PC-9 (cell line): Measurements from ENCODE around the gene SEMA4C.

Source experiments
- CTCF ChIP-seq: fragments of 200-600 bp; sonication (generic); conservative IDR thresholded peaks from 2 replicates; pipeline ENCODE4 v1.6.1; 2017; ENCODE audit warnings: mixed run types, antibody characterized with exemption, mild to moderate bottlenecking, moderate library complexity
- EZH2 ChIP-seq: fragments of 200-600 bp; sonication (generic); IDR thresholded peaks from 2 replicates; pipeline ENCODE4 v1.8.0; 2017; ENCODE audit warnings: antibody characterized with exemption, low read depth

- TF ChIP-seq CTCF (no peak), EZH2 (no peak)
Observed at GRCh38 chr2:96832754-96833507, 36.9 kb downstream of the SEMA4C start.
